ENCODE results near the gene KBTBD13. TPM values are rescaled to one million over a fixed set of nuclear protein-coding genes. Genes with fewer than 3 reads are reported as not detected.

The KBTBD13 gene
- total RNA-seq, 2 experiments from 2014 or later, result not detected

GRCh38 chr15:65066635-65067316 is 9.8 kb upstream of the KBTBD13 start:
- TF ChIP-seq CTCF (IDR thresholded peaks at IDR 0.05), result no peak
- ATAC-seq (ENCODE audit: poor library complexity) (no peak), DNase-seq (no peak)
- Histone ChIP-seq H3K4me3 (ENCODE audit: low read length) (no peak overlapping the region), H3K4me1 (ENCODE audit: insufficient read depth, low read length) (peaks cover 3% of the 10 kb centered on the region), H3K27me3 (ENCODE audit: control insufficient read depth in 1 of 2, insufficient read depth in 2 of 2, low read length in 2 of 2) (peaks cover 27 to 40% of the 10 kb centered on the region in 2 experiments), H3K36me3 (ENCODE audit: insufficient read depth, low read length) (no peaks in the 10 kb centered on the region), H3K27ac (ENCODE audit: low read depth in 1 of 2, low read length in 2 of 2) (no peak overlapping the region), H3K9me3 (ENCODE audit: control insufficient read depth in 1 of 2, insufficient read depth in 1 of 2, low read length in 2 of 2) (no peaks in the 10 kb centered on the region)
- peaks cover 6% of the 10 kb centered on the region for H3K4me1 Mint-ChIP-seq (ENCODE audit: low read depth)
- H3K9me3 Mint-ChIP-seq, result no peaks in the 10 kb centered on the region
- intact Hi-C loops (cut with DNase I, micrococcal nuclease), result no loop called here
- peak overlapping the region; percentile 68 for H3K4me3 Mint-ChIP-seq
- peaks cover 71% of the 10 kb centered on the region for H3K27me3 Mint-ChIP-seq
- ChIA-PET POLR2A (no interaction called here), CTCF (no interaction called here)
- no peak overlapping the region for H3K27ac Mint-ChIP-seq
- H3K36me3 Mint-ChIP-seq (ENCODE audit: low read depth), result no peaks in the 10 kb centered on the region

- ATAC-seq (ENCODE audit: poor library complexity), result no peak
- peaks cover 69% of the 10 kb centered on the region for H3K27me3 Mint-ChIP-seq
- ChIA-PET POLR2A (no interaction called here), CTCF (no interaction called here)
- Histone ChIP-seq H3K4me3 (ENCODE audit: low read length) (no peak overlapping the region), H3K27ac (ENCODE audit: low read depth in 1 of 2, low read length in 2 of 2) (no peak overlapping the region), H3K9me3 (ENCODE audit: control insufficient read depth in 1 of 2, insufficient read depth in 1 of 2, low read length in 2 of 2) (no peaks in the 10 kb centered on the region), H3K4me1 (ENCODE audit: insufficient read depth, low read length) (peaks cover 3% of the 10 kb centered on the region), H3K27me3 (ENCODE audit: control insufficient read depth in 1 of 2, insufficient read depth in 2 of 2, low read length in 2 of 2) (peaks cover 27 to 40% of the 10 kb centered on the region in 2 experiments), H3K36me3 (ENCODE audit: insufficient read depth, low read length) (no peaks in the 10 kb centered on the region)
- H3K36me3 Mint-ChIP-seq (ENCODE audit: low read depth), result no peaks in the 10 kb centered on the region
- intact Hi-C loops (cut with DNase I, micrococcal nuclease), result no loop called here
- no peak overlapping the region for H3K27ac Mint-ChIP-seq
- H3K4me1 Mint-ChIP-seq (ENCODE audit: low read depth), result peaks cover 6% of the 10 kb centered on the region
- TF ChIP-seq CTCF (IDR thresholded peaks at IDR 0.05), result no peak
- DNase-seq, result no peak
- H3K9me3 Mint-ChIP-seq, result no peaks in the 10 kb centered on the region
- H3K4me3 Mint-ChIP-seq, result peak overlapping the region; percentile 68
Measured at GRCh38 chr15:65067317-65067644, 9.3 kb upstream of the KBTBD13 start.

- H3K27ac ChIP-seq (ENCODE audit: low read depth in 1 of 2, low read length in 2 of 2), result no peak within 1 kb of the TSS
- H3K9me3 Mint-ChIP-seq, result no peaks in the 10 kb centered on the region
- ATAC-seq (ENCODE audit: poor library complexity), result no peak
- intact Hi-C loops (cut with DNase I, micrococcal nuclease), result no loop called here
- H3K4me3 Mint-ChIP-seq, result peak within 1 kb of the TSS; percentile 68
- no peak for TF ChIP-seq CTCF (IDR thresholded peaks at IDR 0.05)
- peaks cover 27 to 40% of the 10 kb centered on the region in 2 experiments for H3K27me3 ChIP-seq (ENCODE audit: control insufficient read depth in 1 of 2, insufficient read depth in 2 of 2, low read length in 2 of 2)
- H3K27ac Mint-ChIP-seq, result no peak within 1 kb of the TSS
- CTCF ChIA-PET, result no interaction called here
- no peaks in the 10 kb centered on the region for H3K36me3 ChIP-seq (ENCODE audit: insufficient read depth, low read length)
- peaks cover 6% of the 10 kb centered on the region for H3K4me1 Mint-ChIP-seq (ENCODE audit: low read depth)
- H3K27me3 Mint-ChIP-seq, result peaks cover 66% of the 10 kb centered on the region
- H3K9me3 ChIP-seq (ENCODE audit: control insufficient read depth in 1 of 2, insufficient read depth in 1 of 2, low read length in 2 of 2), result no peaks in the 10 kb centered on the region
- no peak for DNase-seq
- no peaks in the 10 kb centered on the region for H3K36me3 Mint-ChIP-seq (ENCODE audit: low read depth)
- peaks cover 3% of the 10 kb centered on the region for H3K4me1 ChIP-seq (ENCODE audit: insufficient read depth, low read length)
- POLR2A ChIA-PET, result no interaction called here
- no peak within 1 kb of the TSS for H3K4me3 ChIP-seq (ENCODE audit: low read length)
Measured at GRCh38 chr15:65067645-65068402, 8.7 kb upstream of the KBTBD13 start, which contains the start of gene RASL12. RASL12 (minus strand) TSS chr15:65067991; CDS start chr15:65067835, 156 bp downstream.
